Ovary (tissue), 9 donors: ENCODE measurements around the gene CMC4. TPM values are rescaled to one million over a fixed set of nuclear protein-coding genes. Genes with fewer than 3 reads are reported as not detected.

Experiments used
- DNase-seq, 5 donors: peaks; one replicate each; pipeline ENCODE4 v3.0.0-alpha.2; 2019 to 2020
- H3K27ac ChIP-seq, 2 donors: fragments of 200-600 bp; one replicate each; pipeline versions ENCODE4 v1.5.1 to v1.8.0; 2019 to 2022
- H3K27me3 ChIP-seq: fragments of 200-600 bp; one replicate; pipeline ENCODE4 v1.8.0; 2022
- H3K36me3 ChIP-seq: fragments of 200-600 bp; sonication (generic); one replicate; pipeline ENCODE4 v1.5.1; 2019
- H3K4me1 ChIP-seq: one replicate; pipeline ENCODE4 v1.8.1; 2013; ENCODE audit warnings: mild to moderate bottlenecking, moderate library complexity; ENCODE audit not compliant: insufficient read depth
- H3K4me3 ChIP-seq: fragments of 200-600 bp; sonication (generic); one replicate; pipeline ENCODE4 v1.5.1; 2017
- H3K9me3 ChIP-seq, 2 donors: fragments of 200-600 bp in 1 of 2; sonication (generic) in 1 of 2; one replicate each; pipeline versions ENCODE4 v1.5.1 to v1.8.1; 2013 to 2019; ENCODE audit warnings: mild to moderate bottlenecking in 1 of 2, moderate library complexity in 1 of 2
- EP300 ChIP-seq: sonication (generic); formaldehyde crosslinking; IDR thresholded peaks from one replicate; pipeline ENCODE4 v1.6.1; 2017; ENCODE audit warnings: antibody characterized with exemption
- POLR2A ChIP-seq: fragments of 450-650 bp; IDR thresholded peaks from one replicate; pipeline ENCODE4 v1.6.1; 2017; ENCODE audit warnings: antibody characterized with exemption, mild to moderate bottlenecking, moderate library complexity
- WGBS, 3 donors: extraction: QIAGEN DNeasy Blood & Tissue Kit in 1 of 3; methylation state at CpG; one replicate each; pipeline versions ENCODE4 v1.1.5 to v1.1.7; 2013 to 2017; 5-methylcytosine and 5-hydroxymethylcytosine counted together
- intact Hi-C, 4 donors: fragments of 100-400 bp; cut with DNase I; formaldehyde crosslinking; loops; one replicate each; pipeline versions ENCODE4 v1.11.0 to v1.15.1; 2022 to 2023
- polyA plus RNA-seq, 2 donors: library from polyadenylated mRNA; stranded (reverse); fragments of 200-250 nt in 1 of 2; fragments of 350-450 nt in 1 of 2; fragmentation: Illumina TruSeq in 1 of 2; extraction: RNeasy Lipid Tissue Mini Kit (QIAGEN cat#74804) in 1 of 2; gene quantifications; one replicate each; pipeline ENCODE4 v1.2.3, GENCODE V29; 2013 to 2014
- total RNA-seq, 7 donors: library from RNA; depleted of rRNA in 2 of 7; stranded (reverse); fragments of >200 nt in 2 of 7; fragmentation: NEBNext Ultra II Directional in 3 of 7; extraction: Animal tissue kit (Norgen Biotek cat#: 25700) in 3 of 7; gene quantifications; one replicate each; pipeline versions ENCODE4 v1.1.0 to v1.2.4, GENCODE V29; 2016 to 2023
- TF ChIP-seq, protein P1 (sequence below), 3 donors: fragments of 450-650 bp in 2 of 3; fragments of 200-600 bp in 1 of 3; IDR thresholded peaks; one replicate each; pipeline versions ENCODE4 v1.5.1 to v1.8.0; 2016 to 2022; ENCODE audit warnings: antibody characterized with exemption in 3 of 3, mild to moderate bottlenecking in 1 of 3
- donor health status: DM: no; HTN: no; CAD: no; lungs with moderate emphysema.
- donor health status: DM: no; HTN: no; CAD: no.
- donor health status: Bipolar disorder and iron deficiency.
- donor health status: DM: yes; HTN: yes; CAD: no.
- donor health status: DM: no; HTN: no; CAD: no.
- donor health status: DM: yes; HTN: yes; CAD: no.

CMC4 gene
- total and polyA plus RNA-seq, 9 donors = 5.2 to 34.1 (median 9.3) TPM

DNA sequence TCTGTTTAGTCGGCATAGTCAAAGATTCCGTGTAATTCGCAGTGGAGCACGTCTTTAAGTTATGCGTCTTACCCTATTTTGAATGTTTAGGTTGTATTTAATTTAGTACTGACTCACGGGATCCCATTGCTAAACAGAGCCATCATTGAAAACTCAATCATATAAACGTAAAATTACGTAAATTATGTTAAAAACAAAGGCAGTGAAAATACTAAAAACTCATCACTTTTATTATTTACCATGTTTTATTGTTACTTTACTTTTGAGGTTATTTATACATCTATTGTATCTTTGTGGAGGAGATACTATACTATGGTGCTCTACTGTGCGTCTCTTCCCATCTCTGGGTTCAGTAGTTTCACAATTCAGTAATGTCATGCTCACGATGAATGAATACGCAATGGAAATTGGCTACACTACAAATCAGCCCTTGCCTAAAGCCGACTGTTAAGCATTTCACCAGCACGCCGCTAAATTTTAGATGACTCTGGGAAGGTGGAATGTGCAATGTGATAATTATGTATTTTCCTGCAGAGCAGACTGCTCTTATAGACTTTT lies 43.3 kb downstream of the CMC4 start:
- intact Hi-C loops = no loop called here
- H3K27ac ChIP-seq = peak overlapping the region; percentile 89 to 95
- H3K36me3 ChIP-seq = no peaks in the 10 kb centered on the region
- peak overlapping the region; percentile 75 for H3K4me3 ChIP-seq
- DNase-seq = peak in 1 of 5 donors; percentile 40
- H3K27me3 ChIP-seq = no peaks in the 10 kb centered on the region
- H3K9me3 ChIP-seq = no peaks in the 10 kb centered on the region
- 30 to 39% (median 39%) methylated on average over 14 of the region's 14 CpGs for WGBS, 3 donors
- TF ChIP-seq POLR2A = peak; percentile 74
- TF ChIP-seq, protein P1, sequence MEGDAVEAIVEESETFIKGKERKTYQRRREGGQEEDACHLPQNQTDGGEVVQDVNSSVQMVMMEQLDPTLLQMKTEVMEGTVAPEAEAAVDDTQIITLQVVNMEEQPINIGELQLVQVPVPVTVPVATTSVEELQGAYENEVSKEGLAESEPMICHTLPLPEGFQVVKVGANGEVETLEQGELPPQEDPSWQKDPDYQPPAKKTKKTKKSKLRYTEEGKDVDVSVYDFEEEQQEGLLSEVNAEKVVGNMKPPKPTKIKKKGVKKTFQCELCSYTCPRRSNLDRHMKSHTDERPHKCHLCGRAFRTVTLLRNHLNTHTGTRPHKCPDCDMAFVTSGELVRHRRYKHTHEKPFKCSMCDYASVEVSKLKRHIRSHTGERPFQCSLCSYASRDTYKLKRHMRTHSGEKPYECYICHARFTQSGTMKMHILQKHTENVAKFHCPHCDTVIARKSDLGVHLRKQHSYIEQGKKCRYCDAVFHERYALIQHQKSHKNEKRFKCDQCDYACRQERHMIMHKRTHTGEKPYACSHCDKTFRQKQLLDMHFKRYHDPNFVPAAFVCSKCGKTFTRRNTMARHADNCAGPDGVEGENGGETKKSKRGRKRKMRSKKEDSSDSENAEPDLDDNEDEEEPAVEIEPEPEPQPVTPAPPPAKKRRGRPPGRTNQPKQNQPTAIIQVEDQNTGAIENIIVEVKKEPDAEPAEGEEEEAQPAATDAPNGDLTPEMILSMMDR (IDR thresholded peaks at IDR 0.05) = no peak
- no peaks in the 10 kb centered on the region for H3K4me1 ChIP-seq

DNA sequence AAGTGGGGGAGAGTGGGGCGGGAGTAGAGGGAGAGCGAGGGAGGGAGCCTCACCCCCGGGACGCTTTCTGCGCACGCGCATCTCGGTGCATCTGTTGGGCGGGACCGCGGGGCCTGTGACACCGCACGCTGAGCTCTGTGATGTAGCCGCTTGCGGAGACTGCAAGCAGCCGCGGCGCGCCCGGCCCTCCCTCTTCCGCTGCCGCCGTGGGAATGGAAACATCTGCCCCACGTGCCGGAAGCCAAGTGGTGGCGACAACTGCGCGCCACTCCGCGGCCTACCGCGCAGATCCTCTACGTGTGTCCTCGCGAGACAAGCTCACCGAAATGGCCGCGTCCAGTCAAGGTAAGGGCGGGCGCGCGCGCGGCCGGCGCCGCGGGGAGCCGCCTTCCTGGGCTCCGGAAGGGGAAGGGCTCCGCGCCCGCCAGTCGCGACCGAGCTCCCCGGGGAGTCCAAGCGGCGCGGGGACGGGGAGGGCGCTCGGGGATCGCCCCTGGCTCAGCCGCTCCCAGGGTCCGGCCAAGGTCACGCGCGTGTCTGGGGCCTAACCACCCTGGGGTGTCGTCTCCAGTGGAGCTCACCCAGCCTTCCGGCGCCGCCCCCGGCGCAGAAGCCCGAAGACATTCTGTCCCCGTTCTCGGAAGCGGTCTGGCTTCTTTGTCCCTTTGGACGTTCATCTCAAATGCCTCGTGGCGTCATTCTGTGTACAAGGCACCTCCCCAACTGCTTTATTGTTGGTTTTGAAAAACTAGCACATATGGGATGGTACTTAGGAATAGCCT lies 44.0 kb downstream of the CMC4 start, which contains the start of gene FUNDC2:
FUNDC2 (plus strand) TSS at position 118 of the 782 bp plus-strand sequence; CDS start at position 213, 95 bp downstream.
- WGBS, 3 donors = 31 to 35% (median 33%) methylated on average over 63 to 82 of the region's 82 CpGs
- intact Hi-C loops = no loop called here

DNA sequence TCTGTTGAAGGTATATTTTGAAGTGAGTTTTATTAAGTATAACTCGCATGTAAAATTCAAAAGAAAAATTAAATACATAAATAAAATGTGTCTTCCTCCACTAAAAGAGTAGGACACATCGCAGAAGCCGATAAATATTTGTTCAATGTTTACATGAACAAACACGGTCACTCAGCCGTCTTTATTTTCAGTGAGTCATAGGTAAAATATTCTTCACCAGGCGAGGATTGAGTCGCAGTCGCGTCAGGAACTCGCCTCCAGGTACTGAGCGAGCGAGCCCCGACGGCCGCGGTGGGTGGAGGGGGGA lies 44.6 kb downstream of the CMC4 start:
- DNase-seq = no peak
- Histone ChIP-seq H3K9me3 (no peaks in the 10 kb centered on the region), H3K4me3 (peak overlapping the region; percentile 75), H3K27ac (peak overlapping the region in 1 of 2 donors; percentile 95), H3K4me1 (no peaks in the 10 kb centered on the region), H3K36me3 (no peaks in the 10 kb centered on the region), H3K27me3 (no peaks in the 10 kb centered on the region)
- intact Hi-C loops = no loop called here
- TF ChIP-seq, protein P1 (IDR thresholded peaks at IDR 0.05) = no peak
- no peak for TF ChIP-seq EP300
- TF ChIP-seq POLR2A = no peak
- WGBS, 3 donors = 24 to 35% (median 33%) methylated on average over 16 of the region's 16 CpGs

More for the DNA sequence above, 44.0 kb downstream of the CMC4 start, which contains the start of gene FUNDC2:
- peak; percentile 89 to 93 (median 92) for DNase-seq
- Histone ChIP-seq H3K27ac (peak within 1 kb of the TSS; percentile 89 to 95), H3K9me3 (no peaks in the 10 kb centered on the region), H3K4me1 (no peaks in the 10 kb centered on the region), H3K27me3 (no peaks in the 10 kb centered on the region), H3K36me3 (no peaks in the 10 kb centered on the region), H3K4me3 (peak within 1 kb of the TSS; percentile 75)
- peak; percentile 53 for TF ChIP-seq EP300
- TF ChIP-seq, protein P1 (IDR thresholded peaks at IDR 0.05) = peak in 1 of 3 donors; percentile 17
- TF ChIP-seq POLR2A = peak; percentile 73

DNA sequence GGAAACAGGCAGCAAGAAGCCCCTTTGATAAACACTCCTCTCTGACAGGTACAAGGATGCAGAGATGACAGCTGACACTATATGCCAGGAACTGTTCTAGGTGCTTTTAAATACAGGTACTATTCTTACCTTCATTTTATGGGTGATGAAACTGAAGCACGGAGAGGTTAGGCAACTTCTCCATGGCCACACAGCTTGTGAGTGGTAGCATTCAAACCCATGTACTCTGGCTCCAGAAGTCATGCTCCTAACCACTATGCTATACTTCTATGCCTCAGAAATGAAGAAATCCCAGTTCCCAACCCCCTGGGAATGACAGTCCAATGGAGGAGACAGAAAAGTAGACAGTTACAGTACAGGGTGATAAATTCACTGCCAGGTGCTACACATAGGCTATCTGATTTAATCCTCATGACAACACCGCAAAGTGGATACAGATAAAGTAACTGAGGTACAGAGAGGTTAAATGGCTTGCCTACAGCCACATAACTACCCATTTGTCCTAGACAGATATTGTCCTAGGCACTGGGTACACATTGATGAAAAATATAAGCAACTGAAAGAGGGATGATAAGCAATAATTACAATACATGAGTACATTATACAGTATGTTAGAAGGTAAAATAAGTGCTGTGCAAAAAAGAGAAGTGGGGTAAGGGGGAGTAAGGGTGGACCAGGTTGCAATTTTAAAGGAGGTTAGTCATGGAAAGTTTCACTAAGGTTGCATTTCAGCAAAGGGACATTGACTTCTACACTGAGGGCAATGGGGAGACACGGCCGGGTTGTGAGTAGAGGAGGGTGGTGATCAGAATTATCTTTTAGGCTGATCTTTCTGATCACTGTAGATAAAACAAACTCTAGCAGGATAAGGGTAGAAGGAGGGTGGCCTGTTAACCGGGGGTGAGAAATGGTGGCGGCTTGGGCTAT lies 46.8 kb downstream of the CMC4 start:
- Histone ChIP-seq H3K36me3 (no peaks in the 10 kb centered on the region), H3K9me3 (no peaks in the 10 kb centered on the region), H3K4me3 (no peak overlapping the region), H3K27ac (no peak overlapping the region), H3K27me3 (no peaks in the 10 kb centered on the region), H3K4me1 (no peaks in the 10 kb centered on the region)
- DNase-seq = no peak
- 81 to 84% (median 83%) methylated on average over 6 of the region's 6 CpGs for WGBS, 3 donors
- intact Hi-C loops = no loop called here
- TF ChIP-seq POLR2A (no peak), EP300 (no peak)
- TF ChIP-seq, protein P1 (IDR thresholded peaks at IDR 0.05) = no peak
